H9 (cell line): ENCODE measurements around the gene ZBTB20. TPM values are rescaled to one million over a fixed set of nuclear protein-coding genes. Genes with fewer than 3 reads are reported as not detected.
"Not testable (repeated sequence)": the region's sequence is repeated elsewhere in the genome, so short reads cannot be mapped to it uniquely, and the experiment has no call there.

Experiments used
- DNase-seq: peaks from one replicate; pipeline ENCODE4 v3.0.0-alpha.2; 2017
- H2AFZ ChIP-seq: one replicate; pipeline ENCODE4 v1.6.1; 2013; ENCODE audit warnings: mild to moderate bottlenecking, low read length, control low read depth, moderate library complexity
- H2AK5ac ChIP-seq: 2 replicates; pipeline ENCODE4 v1.6.1; 2013; ENCODE audit warnings: low read length, control low read depth, mixed read lengths; ENCODE audit not compliant: insufficient read length
- H2BK120ac ChIP-seq: one replicate; pipeline ENCODE4 v1.6.1; 2013; ENCODE audit warnings: low read depth, mild to moderate bottlenecking, low read length, control low read depth, inconsistent platforms; ENCODE audit not compliant: poor library complexity, severe bottlenecking
- H2BK12ac ChIP-seq: 2 replicates; pipeline ENCODE4 v1.6.1; 2013; ENCODE audit warnings: low read length, control low read depth, mixed read lengths, low read depth; ENCODE audit not compliant: insufficient read length
- H2BK15ac ChIP-seq: 2 replicates; pipeline ENCODE4 v1.6.1; 2013; ENCODE audit warnings: low read depth, low read length, control low read depth
- H2BK20ac ChIP-seq: one replicate; pipeline ENCODE4 v1.6.1; 2013; ENCODE audit warnings: low read depth, mild to moderate bottlenecking, low read length, control low read depth, inconsistent platforms; ENCODE audit not compliant: poor library complexity, severe bottlenecking
- H2BK5ac ChIP-seq: 2 replicates; pipeline ENCODE4 v1.6.1; 2013; ENCODE audit warnings: low read length, control low read depth, mixed read lengths; ENCODE audit not compliant: insufficient read length
- H3K14ac ChIP-seq: 2 replicates; pipeline ENCODE4 v1.6.1; 2013; ENCODE audit warnings: low read length, control low read depth; ENCODE audit not compliant: insufficient read depth
- H3K18ac ChIP-seq: 2 replicates; pipeline ENCODE4 v1.6.1; 2013; ENCODE audit warnings: low read depth, mild to moderate bottlenecking, mixed read lengths, low read length, control low read depth; ENCODE audit not compliant: insufficient read length
- H3K23ac ChIP-seq: 2 replicates; pipeline ENCODE4 v1.6.1; 2013; ENCODE audit warnings: low read length, control low read depth, mixed read lengths, low read depth; ENCODE audit not compliant: insufficient read length
- H3K23me2 ChIP-seq: 2 replicates; pipeline ENCODE4 v1.6.1; 2013; ENCODE audit warnings: low read depth, mild to moderate bottlenecking, mixed read lengths, low read length, control low read depth; ENCODE audit not compliant: insufficient read length, poor library complexity, severe bottlenecking
- H3K27ac ChIP-seq: 2 replicates; pipeline ENCODE4 v1.5.1; 2013; ENCODE audit warnings: low read length, control low read depth, mixed read lengths, low read depth; ENCODE audit not compliant: insufficient read length
- H3K27me3 ChIP-seq: 2 replicates; pipeline ENCODE4 v1.6.1; 2013; ENCODE audit warnings: low read length, control low read depth, inconsistent platforms; ENCODE audit not compliant: insufficient read depth
- H3K4ac ChIP-seq: 2 replicates; pipeline ENCODE4 v1.6.1; 2013; ENCODE audit warnings: low read depth, mild to moderate bottlenecking, control low read depth, inconsistent platforms, low read length, moderate library complexity
- H3K4me1 ChIP-seq: 2 replicates; pipeline ENCODE4 v1.6.1; 2013; ENCODE audit warnings: low read length, control low read depth, inconsistent platforms; ENCODE audit not compliant: insufficient read depth
- H3K4me2 ChIP-seq: 2 replicates; pipeline ENCODE4 v1.6.1; 2013; ENCODE audit warnings: low read length, control low read depth, mixed read lengths; ENCODE audit not compliant: insufficient read length, insufficient read depth
- H3K56ac ChIP-seq: 2 replicates; pipeline ENCODE4 v1.6.1; 2013; ENCODE audit warnings: low read depth, mild to moderate bottlenecking, mixed read lengths, low read length, control low read depth; ENCODE audit not compliant: insufficient read length
- H3K79me1 ChIP-seq: 2 replicates; pipeline ENCODE4 v1.6.1; 2013; ENCODE audit warnings: low read depth, mild to moderate bottlenecking, moderate library complexity, low read length, control low read depth, inconsistent platforms; ENCODE audit not compliant: insufficient read depth, poor library complexity, severe bottlenecking
- H3K79me2 ChIP-seq: 2 replicates; pipeline ENCODE4 v1.6.1; 2013; ENCODE audit warnings: low read length, control low read depth, inconsistent platforms; ENCODE audit not compliant: insufficient read depth
- H3K9ac ChIP-seq: 2 replicates; pipeline ENCODE4 v1.6.1; 2013; ENCODE audit warnings: low read length, control low read depth, mixed read lengths; ENCODE audit not compliant: insufficient read length; ENCODE audit errors: extremely low read depth
- H3K9me3 ChIP-seq: one replicate; pipeline ENCODE4 v1.6.1; 2013; ENCODE audit warnings: low read depth, low read length, inconsistent platforms; ENCODE audit not compliant: control insufficient read depth
- H3T11ph ChIP-seq: one replicate; pipeline ENCODE4 v1.6.1; 2013; ENCODE audit warnings: mild to moderate bottlenecking, low read length, control low read depth, inconsistent platforms
- H4K20me1 ChIP-seq: one replicate; pipeline ENCODE4 v1.6.1; 2013; ENCODE audit not compliant: control insufficient read depth, insufficient read length, insufficient read depth
- H4K5ac ChIP-seq: 2 replicates; pipeline ENCODE4 v1.6.1; 2013; ENCODE audit warnings: low read depth, mild to moderate bottlenecking, mixed read lengths, low read length, control low read depth; ENCODE audit not compliant: insufficient read length
- H4K8ac ChIP-seq: replicated peaks from 2 replicates; pipeline ENCODE4 v1.6.1; 2013; ENCODE audit warnings: low read length, control low read depth, mixed read lengths, low read depth; ENCODE audit not compliant: insufficient read length
- H4K91ac ChIP-seq: 2 replicates; pipeline ENCODE4 v1.6.1; 2013; ENCODE audit warnings: low read depth, mild to moderate bottlenecking, moderate library complexity, mixed read lengths, low read length, control low read depth; ENCODE audit not compliant: insufficient read length
- H3K27ac Mint-ChIP-seq, 3 experiments: 2 replicates in 2 of 3; 3 replicates in 1 of 3; pipeline ENCODE4 v1.8.0; 2020 to 2021; ENCODE audit warnings: mixed read lengths in 3 of 3, mild to moderate bottlenecking in 1 of 3, moderate library complexity in 1 of 3
- H3K27me3 Mint-ChIP-seq: 2 replicates; pipeline ENCODE4 v1.8.0; 2021; ENCODE audit warnings: low read depth, mild to moderate bottlenecking, moderate library complexity, mixed read lengths
- H3K36me3 Mint-ChIP-seq, 3 experiments: 2 replicates in 2 of 3; 3 replicates in 1 of 3; pipeline ENCODE4 v1.8.0; 2020 to 2021; ENCODE audit warnings: low read depth in 3 of 3, mixed read lengths in 3 of 3; ENCODE audit not compliant: insufficient read depth in 1 of 3
- H3K4me1 Mint-ChIP-seq, 2 experiments: 2 replicates each; pipeline ENCODE4 v1.8.0; 2020; ENCODE audit warnings: mixed read lengths in 2 of 2
- H3K4me3 Mint-ChIP-seq, 2 experiments: 2 replicates in 1 of 2; 3 replicates in 1 of 2; pipeline ENCODE4 v1.8.0; 2020 to 2021; ENCODE audit warnings: mild to moderate bottlenecking in 2 of 2, mixed read lengths in 2 of 2, moderate library complexity in 1 of 2
- H3K9me3 Mint-ChIP-seq, 2 experiments: 2 replicates in 1 of 2; 3 replicates in 1 of 2; pipeline ENCODE4 v1.8.0; 2020; ENCODE audit warnings: mild to moderate bottlenecking in 2 of 2, mixed read lengths in 2 of 2, moderate library complexity in 1 of 2
- CTCF ChIP-seq: fragments of 200-600 bp; sonication (generic); conservative IDR thresholded peaks from 3 replicates; pipeline ENCODE4 v1.8.0; 2021; ENCODE audit warnings: antibody characterized with exemption, mild to moderate bottlenecking
- WGBS: extraction: QIAGEN DNeasy Blood & Tissue Kit; methylation state at CpG from one replicate; pipeline ENCODE4 v1.1.7; 2013; ENCODE audit warnings: missing lambda C conversion rate, low lambda C conversion rate, mixed read lengths; ENCODE audit not compliant: insufficient read length; ENCODE audit errors: extremely low coverage; 5-methylcytosine and 5-hydroxymethylcytosine counted together
- total RNA-seq: library from RNA; stranded (reverse); gene quantifications from 2 replicates; pipeline ENCODE4 v1.2.1, GENCODE V29; 2021

Gene ZBTB20
- total RNA-seq, 1 experiment from 2014 or later, result 0.70 TPM

DNA sequence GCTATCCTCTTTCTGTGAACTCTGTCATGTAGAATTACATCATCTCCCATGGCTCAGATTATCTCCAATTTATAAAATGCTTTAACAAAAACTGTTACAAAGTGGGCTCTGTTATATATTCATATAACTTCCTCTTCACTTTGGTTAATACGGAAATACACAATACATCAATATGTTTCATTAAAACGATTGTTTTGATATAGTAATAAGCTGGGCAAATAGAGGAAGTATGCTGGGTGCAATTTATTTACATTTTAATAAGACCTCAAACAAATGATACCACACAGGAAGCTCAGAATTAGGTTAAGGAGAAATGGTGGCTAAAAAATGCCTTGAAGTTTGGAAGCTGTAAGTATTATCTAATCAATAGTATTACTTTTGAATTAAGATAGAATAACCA is 331.0 kb downstream of the ZBTB20 start:
- H3K18ac ChIP-seq, result no peak overlapping the region
- no peak overlapping the region for H2AK5ac ChIP-seq
- H3K23ac ChIP-seq, result no peak overlapping the region
- no peak overlapping the region for H4K91ac ChIP-seq
- no peak overlapping the region for H4K5ac ChIP-seq
- no peak overlapping the region for H2AFZ ChIP-seq
- no peak overlapping the region for H3K56ac ChIP-seq
- H3K79me1 ChIP-seq, result no peaks in the 10 kb centered on the region
- WGBS, result no CpG with 5 or more reads among the region's 2 CpGs
- no peak overlapping the region for H2BK120ac ChIP-seq
- no peak overlapping the region for H3T11ph ChIP-seq
- no peaks in the 10 kb centered on the region for H3K9me3 ChIP-seq
- no peaks in the 10 kb centered on the region; a peak in 1 of 7 replicates for H3K36me3 Mint-ChIP-seq
- H3K79me2 ChIP-seq, result no peaks in the 10 kb centered on the region
- H2BK15ac ChIP-seq, result no peak overlapping the region
- no peak overlapping the region for H3K14ac ChIP-seq
- no peak overlapping the region for H3K27ac ChIP-seq
- H2BK20ac ChIP-seq, result no peak overlapping the region
- no peak for DNase-seq
- H3K9ac ChIP-seq, result no peak overlapping the region
- no peak overlapping the region for H3K4ac ChIP-seq
- no peak overlapping the region for H3K27ac Mint-ChIP-seq
- H3K4me1 Mint-ChIP-seq, result no peaks in the 10 kb centered on the region
- H3K4me2 ChIP-seq, result no peak overlapping the region
- no peaks in the 10 kb centered on the region; the same call in 1 of the 2 replicates for H3K27me3 Mint-ChIP-seq
- H2BK5ac ChIP-seq, result no peak overlapping the region
- no peak overlapping the region for H4K8ac ChIP-seq
- H3K23me2 ChIP-seq, result no peaks in the 10 kb centered on the region
- no peaks in the 10 kb centered on the region for H3K27me3 ChIP-seq
- H3K4me1 ChIP-seq, result no peaks in the 10 kb centered on the region
- H4K20me1 ChIP-seq, result no peaks in the 10 kb centered on the region
- no peak for TF ChIP-seq CTCF
- no peak overlapping the region for H3K4me3 Mint-ChIP-seq
- H2BK12ac ChIP-seq, result no peak overlapping the region
- H3K9me3 Mint-ChIP-seq, result peaks cover 0 to 3% of the 10 kb centered on the region in 2 experiments; a peak in 1 of 5 replicates

GRCh38 chr3:114812541-114813238 is 334.4 kb downstream of the ZBTB20 start:
- not testable (repeated sequence) for H3K4me1 Mint-ChIP-seq, H3K4me2 ChIP-seq, H3K36me3 Mint-ChIP-seq, H3K9ac ChIP-seq, H3K79me1 ChIP-seq, H2BK15ac ChIP-seq, H3K56ac ChIP-seq, H3K27ac Mint-ChIP-seq, DNase-seq, H2BK5ac ChIP-seq, H3K27me3 ChIP-seq, H4K20me1 ChIP-seq, H4K5ac ChIP-seq, H3K4me3 Mint-ChIP-seq, H2AK5ac ChIP-seq, H3K9me3 Mint-ChIP-seq, H3T11ph ChIP-seq, H3K23ac ChIP-seq, H3K79me2 ChIP-seq, H3K27ac ChIP-seq, H2AFZ ChIP-seq, H2BK12ac ChIP-seq, H3K23me2 ChIP-seq, H2BK20ac ChIP-seq, H3K4me1 ChIP-seq, H3K9me3 ChIP-seq, H3K18ac ChIP-seq, H2BK120ac ChIP-seq, H4K8ac ChIP-seq, H3K14ac ChIP-seq, H3K4ac ChIP-seq, H3K27me3 Mint-ChIP-seq, H4K91ac ChIP-seq
- no CpG with 5 or more reads among the region's 49 CpGs for WGBS
